Gastroesophageal sphincter (tissue), 3 donors: ENCODE data around the gene SPDYE2.
"Not testable (repeated sequence)": the region's sequence is repeated elsewhere in the genome, so short reads cannot be mapped to it uniquely, and the experiment has no call there.

ENCODE experiments used
- EP300 ChIP-seq: sonication (generic); formaldehyde crosslinking; IDR thresholded peaks from one replicate; pipeline ENCODE4 v1.6.1; 2017; ENCODE audit warnings: antibody characterized with exemption, mild to moderate bottlenecking
- POLR2A ChIP-seq, 2 donors: fragments of 450-650 bp; IDR thresholded peaks; one replicate each; pipeline ENCODE4 v1.6.1; 2017; ENCODE audit warnings: antibody characterized with exemption in 2 of 2, mild to moderate bottlenecking in 2 of 2, moderate library complexity in 1 of 2
- POLR2AphosphoS5 ChIP-seq: sonication (generic); formaldehyde crosslinking; IDR thresholded peaks from one replicate; pipeline ENCODE4 v1.6.1; 2017; ENCODE audit warnings: antibody characterized with exemption
- TF ChIP-seq, protein P1 (sequence below), 4 experiments: fragments of 200-600 bp in 2 of 4; fragments of 450-650 bp in 2 of 4; sonication (generic) in 1 of 4; IDR thresholded peaks; one replicate each; pipeline ENCODE4 v1.5.1; 2017 to 2019; ENCODE audit warnings: antibody characterized with exemption in 4 of 4, mild to moderate bottlenecking in 2 of 4, moderate library complexity in 2 of 4

DNA sequence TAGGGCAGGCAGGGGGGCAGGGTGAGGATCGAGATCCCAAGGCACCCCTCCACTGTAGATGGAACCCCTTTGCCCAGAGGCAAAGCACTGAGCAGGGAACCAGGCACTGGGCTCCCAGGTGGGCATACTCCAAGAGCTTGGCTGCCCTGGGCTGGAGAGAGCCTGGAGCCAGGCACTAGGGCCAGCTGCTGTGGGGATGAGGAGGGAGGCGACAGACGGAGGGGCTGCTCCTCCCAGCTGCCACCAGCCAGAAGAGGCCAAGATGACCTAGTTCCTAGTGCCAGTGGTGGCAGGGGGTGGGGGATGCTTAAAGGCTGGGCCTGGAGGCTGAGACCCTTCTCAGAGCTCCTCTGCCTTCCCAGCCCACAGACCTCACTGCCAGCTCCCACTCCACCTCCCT is 35.1 kb upstream of the SPDYE2 start:
- TF ChIP-seq, protein P1, sequence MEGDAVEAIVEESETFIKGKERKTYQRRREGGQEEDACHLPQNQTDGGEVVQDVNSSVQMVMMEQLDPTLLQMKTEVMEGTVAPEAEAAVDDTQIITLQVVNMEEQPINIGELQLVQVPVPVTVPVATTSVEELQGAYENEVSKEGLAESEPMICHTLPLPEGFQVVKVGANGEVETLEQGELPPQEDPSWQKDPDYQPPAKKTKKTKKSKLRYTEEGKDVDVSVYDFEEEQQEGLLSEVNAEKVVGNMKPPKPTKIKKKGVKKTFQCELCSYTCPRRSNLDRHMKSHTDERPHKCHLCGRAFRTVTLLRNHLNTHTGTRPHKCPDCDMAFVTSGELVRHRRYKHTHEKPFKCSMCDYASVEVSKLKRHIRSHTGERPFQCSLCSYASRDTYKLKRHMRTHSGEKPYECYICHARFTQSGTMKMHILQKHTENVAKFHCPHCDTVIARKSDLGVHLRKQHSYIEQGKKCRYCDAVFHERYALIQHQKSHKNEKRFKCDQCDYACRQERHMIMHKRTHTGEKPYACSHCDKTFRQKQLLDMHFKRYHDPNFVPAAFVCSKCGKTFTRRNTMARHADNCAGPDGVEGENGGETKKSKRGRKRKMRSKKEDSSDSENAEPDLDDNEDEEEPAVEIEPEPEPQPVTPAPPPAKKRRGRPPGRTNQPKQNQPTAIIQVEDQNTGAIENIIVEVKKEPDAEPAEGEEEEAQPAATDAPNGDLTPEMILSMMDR (IDR thresholded peaks at IDR 0.05) = not testable (repeated sequence)
- TF ChIP-seq POLR2A (IDR thresholded peaks at IDR 0.05); EP300; POLR2AphosphoS5: not testable (repeated sequence)
